ENCODE measurements around the gene DDRGK1.

- TF ChIP-seq, protein P1, sequence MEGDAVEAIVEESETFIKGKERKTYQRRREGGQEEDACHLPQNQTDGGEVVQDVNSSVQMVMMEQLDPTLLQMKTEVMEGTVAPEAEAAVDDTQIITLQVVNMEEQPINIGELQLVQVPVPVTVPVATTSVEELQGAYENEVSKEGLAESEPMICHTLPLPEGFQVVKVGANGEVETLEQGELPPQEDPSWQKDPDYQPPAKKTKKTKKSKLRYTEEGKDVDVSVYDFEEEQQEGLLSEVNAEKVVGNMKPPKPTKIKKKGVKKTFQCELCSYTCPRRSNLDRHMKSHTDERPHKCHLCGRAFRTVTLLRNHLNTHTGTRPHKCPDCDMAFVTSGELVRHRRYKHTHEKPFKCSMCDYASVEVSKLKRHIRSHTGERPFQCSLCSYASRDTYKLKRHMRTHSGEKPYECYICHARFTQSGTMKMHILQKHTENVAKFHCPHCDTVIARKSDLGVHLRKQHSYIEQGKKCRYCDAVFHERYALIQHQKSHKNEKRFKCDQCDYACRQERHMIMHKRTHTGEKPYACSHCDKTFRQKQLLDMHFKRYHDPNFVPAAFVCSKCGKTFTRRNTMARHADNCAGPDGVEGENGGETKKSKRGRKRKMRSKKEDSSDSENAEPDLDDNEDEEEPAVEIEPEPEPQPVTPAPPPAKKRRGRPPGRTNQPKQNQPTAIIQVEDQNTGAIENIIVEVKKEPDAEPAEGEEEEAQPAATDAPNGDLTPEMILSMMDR (IDR thresholded peaks at IDR 0.05; ENCODE audit: low read depth, low read length, poor library complexity, severe bottlenecking): no peak
- TF ChIP-seq EZH2phosphoT487 (IDR thresholded peaks at IDR 0.05; ENCODE audit: borderline replicate concordance, low read length): no peak
Measured at GRCh38 chr20:3168829-3169590, 35.5 kb downstream of the DDRGK1 start.
